ENCODE measurements around the gene STK35.

STK35 gene

GRCh38 chr20:2133318-2134183 is 31.9 kb downstream of the STK35 start:
- no peak for DNase-seq

DNA sequence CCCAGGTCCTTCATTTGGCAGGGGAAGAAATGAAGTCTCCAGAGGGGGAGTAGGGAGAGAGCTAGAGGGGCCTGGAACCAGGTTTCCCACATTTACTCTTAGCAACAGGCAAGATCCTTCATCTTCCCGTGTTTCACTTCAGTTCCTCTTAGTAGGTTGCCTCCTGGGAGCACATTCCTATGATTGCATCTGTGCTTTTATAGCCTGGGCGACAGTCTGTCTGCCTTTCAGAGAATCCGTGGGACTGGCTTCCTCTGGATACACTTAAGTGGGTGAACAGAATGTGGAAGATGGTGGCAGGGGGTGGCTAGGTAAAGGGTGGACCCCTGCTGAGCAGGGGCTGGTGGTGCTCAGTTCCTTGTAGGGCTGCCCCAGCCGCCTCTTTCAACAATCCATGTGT is 33.4 kb downstream of the STK35 start:
- no peak for DNase-seq

- no peak for DNase-seq
These were observed 34.6 kb downstream of the STK35 start for GRCh38 chr20:2136275-2136674.

DNA sequence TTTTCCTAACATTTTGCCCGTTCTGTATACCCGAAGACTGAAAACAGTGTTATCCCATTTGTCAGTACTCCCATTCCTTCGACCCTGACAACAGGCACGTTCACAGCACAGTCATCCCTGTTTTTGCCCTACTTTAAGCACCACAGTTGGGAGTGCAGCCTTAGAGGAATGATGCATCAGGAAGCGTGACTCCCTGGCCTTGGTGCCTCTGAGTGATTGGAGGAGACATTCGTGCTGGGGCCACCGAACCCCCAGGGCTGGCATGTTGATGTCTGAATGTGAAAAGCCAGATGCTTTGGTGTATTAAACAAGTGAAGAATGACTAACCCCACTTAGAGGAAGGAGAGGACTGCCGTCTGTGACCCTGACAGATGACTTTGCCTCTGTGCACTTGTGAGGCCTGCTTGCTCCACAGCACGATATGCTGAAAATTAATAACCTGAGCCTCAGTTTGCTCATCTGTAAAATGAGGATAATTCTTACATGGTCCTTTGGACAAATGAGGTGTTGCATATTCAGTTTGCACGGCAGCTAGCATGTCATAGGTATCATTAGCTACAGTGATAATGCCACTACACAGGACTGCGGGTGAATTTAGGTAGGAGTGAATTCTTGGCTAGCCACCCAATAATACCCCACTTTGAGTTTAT is 36.0 kb downstream of the STK35 start:
- no peak for DNase-seq

GRCh38 chr20:2138396-2138795 is 36.8 kb downstream of the STK35 start:
- no peak for DNase-seq

- no peak for DNase-seq
These were observed 37.6 kb downstream of the STK35 start for GRCh38 chr20:2139250-2139649.

DNA sequence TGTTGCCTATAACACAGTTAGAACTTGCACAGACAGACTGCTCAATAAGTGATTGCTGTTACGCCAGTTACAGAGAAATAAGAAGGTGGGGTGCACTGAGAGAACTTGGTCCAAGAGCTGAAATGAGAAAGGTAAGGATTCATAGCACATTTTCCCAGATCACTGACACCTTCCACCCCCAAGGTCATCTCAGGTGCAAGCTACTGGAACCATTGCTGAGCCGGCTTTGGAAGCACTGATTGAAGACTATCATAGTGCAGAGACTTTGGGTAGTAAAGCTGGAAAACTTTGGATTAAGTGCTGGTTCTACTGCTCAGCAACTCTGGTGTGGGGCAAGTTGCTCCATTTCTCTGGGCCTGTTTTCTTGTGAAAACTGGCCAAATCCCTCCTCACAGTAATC is 38.1 kb downstream of the STK35 start:
- no peak for DNase-seq

DNA sequence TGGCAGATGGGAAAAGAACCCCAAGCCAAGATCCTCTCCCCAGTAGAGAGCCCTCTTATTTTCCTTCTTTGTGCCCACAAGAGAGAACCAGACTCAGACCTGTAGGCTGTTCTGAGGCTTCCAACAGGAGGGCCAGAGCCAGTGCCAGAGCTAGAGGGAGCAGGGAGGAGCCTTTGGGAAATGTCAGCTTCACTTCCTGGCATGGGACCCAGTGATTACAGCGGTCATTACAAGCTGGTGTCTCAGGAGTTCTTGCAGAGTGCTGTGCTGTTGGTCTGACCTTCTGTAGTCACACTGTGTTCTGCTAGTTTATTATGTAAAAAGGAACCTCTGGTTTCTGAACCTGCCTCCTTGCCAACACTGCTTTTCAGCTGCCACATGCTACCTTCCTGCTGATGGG is 38.9 kb downstream of the STK35 start:
- DNase-seq: no peak

DNA sequence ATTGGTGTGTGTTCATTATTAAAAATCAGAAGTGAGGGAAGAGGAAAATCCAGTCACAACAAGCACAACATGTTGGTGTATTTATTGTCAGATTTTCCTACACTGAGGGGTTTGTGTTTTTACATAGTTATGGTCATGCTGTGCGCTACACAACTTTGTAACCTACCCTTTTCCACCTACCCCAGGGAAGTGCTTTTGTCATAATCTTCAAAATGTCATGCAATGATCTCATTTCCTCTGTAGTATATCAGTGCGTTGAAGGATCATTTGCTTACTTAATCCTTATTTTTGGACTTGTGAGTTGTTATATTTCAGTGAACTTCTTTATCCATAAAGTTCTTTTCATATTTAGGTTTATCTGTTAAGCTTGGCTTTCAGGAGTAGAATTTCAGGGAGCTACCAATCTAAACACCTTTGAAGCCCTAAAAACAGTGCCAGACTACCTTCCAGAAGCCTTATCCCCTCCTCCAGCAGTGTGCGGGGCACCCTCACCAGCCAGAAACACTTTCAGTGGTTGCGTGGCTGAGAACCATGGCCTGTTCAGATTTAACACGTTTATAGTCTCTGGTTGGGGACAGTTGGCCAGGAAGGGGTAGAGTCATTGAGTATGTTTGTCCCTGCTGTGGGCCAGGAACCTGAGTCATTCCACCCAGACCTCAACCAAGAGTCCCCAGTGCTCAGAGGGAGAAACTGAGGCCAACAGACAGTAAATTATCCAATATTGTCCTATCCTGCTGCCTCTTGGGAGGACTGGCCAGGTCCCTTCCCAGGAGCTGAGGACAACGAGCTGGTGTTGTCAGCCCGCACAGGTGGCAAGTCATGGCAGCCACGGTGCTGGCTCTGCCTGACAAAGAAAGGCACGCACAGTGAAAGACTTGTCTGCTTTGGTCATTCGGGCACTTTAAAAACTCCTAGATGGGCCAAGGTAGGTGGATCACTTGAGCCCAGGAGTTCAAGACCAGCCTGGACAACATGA is 40.3 kb downstream of the STK35 start:
- DNase-seq: no peak

DNA sequence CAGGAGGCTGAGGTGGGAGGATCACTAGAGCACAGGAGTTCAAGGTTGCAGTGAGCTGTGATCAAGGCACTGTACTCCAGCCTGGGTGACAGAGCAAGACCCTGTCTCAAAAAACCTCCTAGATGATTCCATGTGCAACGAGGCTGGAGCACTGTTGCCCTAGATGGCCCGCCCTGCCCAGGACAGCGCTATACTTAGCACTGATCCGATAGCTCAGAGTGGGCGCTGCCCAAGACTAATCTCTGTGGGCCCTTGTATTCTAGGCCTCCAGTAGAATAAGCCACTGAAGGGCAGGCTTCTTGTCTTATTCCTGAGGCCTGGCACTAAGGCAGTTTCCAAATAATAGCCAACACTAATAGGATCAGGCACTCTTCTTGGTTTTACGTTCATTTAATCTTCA is 41.0 kb downstream of the STK35 start:
- DNase-seq: no peak

DNA sequence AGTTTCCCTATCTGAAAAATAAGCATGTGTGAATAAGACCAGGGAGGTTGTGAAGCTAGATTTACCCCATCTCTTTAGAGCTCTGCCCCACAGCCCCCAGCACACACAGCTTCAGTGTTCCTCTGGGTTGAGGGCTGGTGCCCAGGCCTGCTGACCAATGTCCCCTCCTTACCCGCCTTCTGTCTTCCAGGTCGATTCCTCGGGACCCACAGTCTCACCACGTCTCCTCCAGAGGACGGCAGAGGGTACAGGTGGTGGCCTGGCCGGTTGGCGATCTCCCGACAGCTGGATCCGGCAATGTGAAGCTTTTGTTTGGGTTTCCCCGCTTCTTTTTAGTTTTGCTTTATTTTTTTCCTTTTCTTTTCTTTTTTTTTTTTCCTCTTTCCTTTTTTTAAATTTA is 42.0 kb downstream of the STK35 start:
- no peak for DNase-seq

GRCh38 chr20:2144850-2145249 is 43.2 kb downstream of the STK35 start:
- DNase-seq: no peak

DNA sequence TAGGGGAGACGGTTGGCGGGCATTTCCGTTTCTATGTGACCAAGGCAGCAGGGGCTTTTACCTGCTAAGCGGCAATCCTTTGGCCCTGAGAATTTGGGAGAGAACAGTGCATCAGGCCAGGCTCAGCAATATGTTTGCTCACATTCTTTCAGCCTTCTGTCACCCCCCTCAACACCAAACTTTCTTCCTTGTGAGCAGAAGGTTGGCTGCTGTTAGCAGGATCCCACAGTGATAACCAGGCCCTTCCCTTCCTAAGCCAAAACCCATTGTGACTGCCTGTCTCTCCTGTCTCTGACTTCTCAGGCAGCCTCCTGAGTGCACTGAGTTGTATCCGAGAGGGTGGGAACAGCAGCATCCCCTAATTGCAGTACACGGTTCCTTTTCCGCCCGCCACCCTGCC is 43.7 kb downstream of the STK35 start:
- no peak for DNase-seq

DNA sequence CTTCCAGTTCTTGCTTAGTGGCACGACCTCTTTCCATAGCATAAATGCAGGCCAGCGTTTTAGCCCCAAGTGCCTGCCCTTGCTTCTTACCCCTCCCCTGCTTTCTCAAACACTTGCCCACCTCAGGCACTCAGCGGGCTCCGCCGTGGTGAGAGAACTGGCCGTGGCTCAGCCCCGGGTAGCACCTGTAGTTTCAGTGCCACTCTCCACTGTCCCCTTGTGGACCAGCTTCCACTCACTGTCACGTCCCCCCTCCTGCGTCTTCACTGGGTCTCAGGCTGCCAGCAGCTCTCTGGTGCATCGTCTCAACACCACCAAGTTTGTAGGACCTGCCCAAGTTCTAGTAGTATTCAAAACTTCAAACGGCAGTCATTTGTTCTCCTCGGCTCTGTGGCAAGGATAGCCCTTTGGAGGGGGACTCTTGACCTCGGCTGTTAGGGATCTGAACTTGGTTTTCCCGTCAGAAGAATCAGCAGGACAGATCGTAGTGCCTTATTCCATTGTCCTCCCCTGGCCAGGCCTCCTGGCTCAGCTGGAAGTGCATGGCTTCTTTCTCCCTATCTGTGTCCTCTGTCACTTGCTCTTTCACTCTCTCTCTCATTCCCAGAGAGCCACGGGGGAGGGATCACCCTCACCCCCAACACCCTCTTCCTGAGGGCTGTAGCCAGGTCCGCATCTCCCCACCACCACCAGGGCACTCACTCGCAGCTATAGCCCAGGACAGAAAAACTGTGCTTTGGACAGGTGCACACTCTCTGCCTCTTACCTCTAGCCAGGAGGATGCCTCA is 44.6 kb downstream of the STK35 start:
- no peak for DNase-seq

DNA sequence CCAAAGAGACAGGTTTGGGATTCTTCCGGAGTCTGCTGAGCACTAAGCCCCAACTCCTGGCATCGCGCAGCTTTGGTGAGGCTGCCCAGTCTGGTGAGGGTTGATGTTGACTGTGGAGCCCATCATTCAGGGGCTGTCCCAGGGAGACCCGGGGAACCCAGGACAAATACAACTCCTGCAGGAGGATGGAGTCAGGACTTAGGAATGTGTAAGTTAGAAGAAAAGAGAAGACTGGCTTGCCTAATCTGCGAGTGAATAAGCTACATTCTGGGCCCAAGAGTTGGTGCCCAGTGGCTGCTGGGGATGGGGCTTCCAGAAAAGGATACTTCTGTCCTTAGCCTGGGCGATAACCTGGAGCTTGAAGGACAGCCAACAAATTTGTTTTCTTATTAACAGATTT is 47.9 kb downstream of the STK35 start:
- DNase-seq: no peak

DNA sequence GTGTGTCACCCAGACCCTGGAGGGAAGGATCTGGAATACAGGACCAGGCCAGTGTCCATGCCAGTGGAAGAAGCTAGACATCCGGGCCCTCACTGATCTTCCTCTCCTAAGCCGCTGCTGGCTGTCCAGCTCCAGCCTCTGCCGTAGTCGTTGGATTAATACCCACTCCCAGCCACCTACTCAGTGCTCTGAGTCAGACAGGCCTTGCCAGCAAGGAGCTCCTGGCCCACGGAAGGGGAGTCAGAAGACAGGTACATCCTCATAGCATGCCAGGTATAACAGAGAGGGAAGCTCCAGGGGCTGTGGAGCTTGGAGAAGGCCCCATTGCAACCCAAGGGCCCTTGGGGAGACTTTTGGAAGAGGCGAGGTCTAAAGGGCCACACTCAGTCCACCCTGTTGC is 49.0 kb downstream of the STK35 start:
- no peak for DNase-seq

- no peak for DNase-seq
These were observed 50.2 kb downstream of the STK35 start for GRCh38 chr20:2151858-2152281.

GRCh38 chr20:2152317-2152716 is 50.7 kb downstream of the STK35 start:
- DNase-seq: no peak

- no peak for DNase-seq
These were observed 51.7 kb downstream of the STK35 start for GRCh38 chr20:2153326-2153725.

DNA sequence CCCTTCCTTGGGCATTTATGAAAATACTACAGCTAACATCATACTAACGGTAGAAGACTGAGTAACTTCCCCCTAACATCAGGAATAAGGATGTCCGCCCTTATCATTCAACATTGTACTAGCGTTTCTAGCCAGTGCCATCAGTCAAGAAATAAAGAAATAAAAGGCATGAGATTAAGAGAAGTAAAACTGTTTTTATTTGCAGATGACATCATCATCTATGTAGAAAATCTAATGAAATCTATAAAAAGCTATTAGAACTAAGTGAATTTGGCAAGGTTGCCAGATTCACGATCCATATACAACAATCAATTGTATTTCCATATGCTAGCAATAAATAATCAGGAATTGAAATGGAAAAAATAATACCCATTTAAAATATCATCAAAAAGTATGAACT is 54.6 kb downstream of the STK35 start:
- DNase-seq: no peak

- DNase-seq: no peak
These were observed 55.3 kb downstream of the STK35 start for GRCh38 chr20:2156666-2157624.
